ENCODE data around the gene NEDD4L.
"Not testable (repeated sequence)": the region's sequence is repeated elsewhere in the genome, so short reads cannot be mapped to it uniquely, and the experiment has no call there.

The NEDD4L gene

DNA sequence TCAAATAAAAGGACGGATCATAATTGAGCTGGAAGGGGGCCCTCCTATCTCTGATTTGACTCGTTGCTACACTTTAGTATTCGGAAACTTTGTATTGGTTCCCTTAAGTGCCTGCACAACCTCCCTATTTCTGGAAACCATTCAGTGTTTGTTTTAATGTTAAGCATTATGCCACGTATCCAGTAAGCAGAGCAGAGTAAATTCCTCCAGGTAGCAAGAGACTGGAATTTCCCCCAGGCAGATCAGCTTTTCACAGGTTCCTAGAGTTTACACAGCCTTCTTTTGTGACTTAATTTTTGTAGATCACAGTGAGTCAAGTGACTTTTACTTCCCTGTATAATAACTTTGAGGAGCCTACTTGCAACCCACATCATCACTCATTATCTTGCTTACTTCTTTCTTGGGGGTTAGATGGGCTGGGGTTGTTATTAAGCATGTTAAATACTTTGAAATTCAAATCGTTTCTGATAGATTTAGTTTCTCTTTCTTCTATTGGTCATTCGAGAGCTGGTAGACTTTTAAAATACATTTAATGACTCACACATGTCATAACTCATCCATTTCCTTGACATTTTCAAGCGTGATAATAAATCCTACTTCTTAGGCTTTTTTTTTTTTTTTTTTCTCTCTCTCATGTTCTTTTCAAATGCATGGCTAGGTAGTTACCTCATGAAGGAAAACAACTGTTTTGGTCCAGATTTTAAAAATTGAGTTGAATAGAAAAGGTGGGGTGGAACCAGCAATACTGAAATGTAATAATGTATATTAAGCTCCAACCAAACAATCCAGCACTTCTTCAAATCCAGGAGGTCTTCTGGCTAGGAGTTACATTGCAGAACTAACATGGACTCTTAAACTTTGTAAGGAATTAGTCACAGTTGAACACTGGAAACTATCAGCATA lies 219.3 kb downstream of the NEDD4L start:
- in situ Hi-C loops (cut with MboI; ENCODE audit: low pct_unique_long_range_greater_than_20kb, low sequenced_read_pairs), result no loop called here
- no peak for DNase-seq

DNA sequence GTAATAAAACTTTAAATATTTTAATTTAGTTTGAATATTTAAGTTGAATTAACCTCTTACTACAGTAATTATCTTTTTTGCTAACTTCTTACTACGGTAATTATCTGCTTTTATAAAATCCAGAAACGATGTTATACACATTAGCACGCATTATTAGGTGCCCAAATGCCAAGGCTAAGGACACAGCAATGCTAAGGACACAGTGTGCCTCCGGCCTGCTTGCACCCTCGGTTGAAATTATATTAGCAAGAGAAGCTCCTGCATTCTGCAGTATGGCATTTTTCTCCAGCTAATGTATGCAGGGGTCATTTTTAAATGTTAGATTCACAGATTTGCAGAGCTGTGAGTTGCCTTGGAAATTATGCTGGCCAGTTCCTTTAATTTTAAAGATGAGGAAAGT lies 220.0 kb downstream of the NEDD4L start:
- in situ Hi-C loops (cut with MboI; ENCODE audit: low pct_unique_long_range_greater_than_20kb, low sequenced_read_pairs), result no loop called here
- no peak for DNase-seq

DNA sequence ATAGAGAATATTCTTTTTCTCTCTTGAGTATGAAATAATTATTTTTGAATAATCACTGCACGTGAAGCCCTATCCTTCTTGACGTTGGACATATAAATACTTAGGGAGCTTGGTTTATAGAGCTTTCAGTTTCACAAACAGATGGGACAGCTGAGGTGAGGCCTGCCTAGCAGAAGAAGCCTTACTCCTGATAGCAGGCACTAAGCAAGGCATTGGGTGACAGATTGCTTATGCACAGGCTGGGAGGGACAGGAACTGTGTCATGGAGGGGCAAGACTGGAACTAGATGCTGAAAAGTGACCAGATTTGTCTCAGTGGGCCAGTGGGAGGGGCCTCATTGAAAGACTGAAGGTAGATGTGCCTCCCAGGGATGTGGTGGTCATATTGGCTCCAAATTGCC lies 220.8 kb downstream of the NEDD4L start:
- in situ Hi-C loops (cut with MboI; ENCODE audit: low pct_unique_long_range_greater_than_20kb, low sequenced_read_pairs), result no loop called here
- no peak for DNase-seq

DNA sequence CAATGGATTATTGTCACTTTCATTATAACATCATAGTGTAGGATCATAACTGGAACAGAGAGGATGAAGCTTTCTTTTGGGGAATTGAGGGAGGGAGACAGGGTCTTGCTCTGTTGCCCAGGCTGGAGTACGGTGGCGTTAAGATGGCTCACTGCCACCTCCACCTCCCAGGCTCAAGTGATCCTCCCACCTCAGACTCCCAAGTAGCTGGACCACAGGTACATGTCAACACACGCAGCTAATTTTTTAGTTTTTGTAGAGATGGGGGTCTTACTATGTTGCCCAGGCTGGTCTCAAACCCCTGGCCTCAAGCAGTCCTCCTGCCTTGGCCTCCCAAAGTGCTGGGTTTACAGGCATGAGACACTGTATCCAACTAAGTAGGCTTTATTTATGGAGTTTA lies 221.5 kb downstream of the NEDD4L start:
- DNase-seq; in situ Hi-C loops (cut with MboI; ENCODE audit: low pct_unique_long_range_greater_than_20kb, low sequenced_read_pairs): not testable (repeated sequence)

DNA sequence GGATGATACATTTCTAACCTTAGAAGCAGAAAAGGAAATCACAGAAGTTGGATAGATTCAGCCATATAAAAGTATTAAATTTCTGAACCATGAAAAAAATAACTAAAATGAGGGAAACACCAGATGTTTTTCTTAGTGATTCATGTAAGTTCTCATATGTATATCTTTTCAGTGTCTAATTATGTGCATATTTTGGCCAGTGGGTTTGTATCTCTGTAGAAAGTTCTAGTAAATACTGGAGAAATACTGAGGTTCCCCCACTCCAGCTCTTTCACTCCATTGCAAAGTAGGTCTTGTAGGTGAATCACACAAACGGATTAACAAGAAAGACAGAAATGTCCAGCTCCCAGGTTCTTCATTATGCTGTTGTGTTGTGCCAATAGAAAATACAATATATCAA lies 222.3 kb downstream of the NEDD4L start:
- no peak for DNase-seq
- in situ Hi-C loops (cut with MboI; ENCODE audit: low pct_unique_long_range_greater_than_20kb, low sequenced_read_pairs), result no loop called here

- in situ Hi-C loops (cut with MboI; ENCODE audit: low pct_unique_long_range_greater_than_20kb, low sequenced_read_pairs), result no loop called here
- no peak for DNase-seq
Observed at GRCh38 chr18:58267493-58267892, 223.5 kb downstream of the NEDD4L start.

- in situ Hi-C loops (cut with MboI; ENCODE audit: low pct_unique_long_range_greater_than_20kb, low sequenced_read_pairs), result no loop called here
- no peak for DNase-seq
Observed at GRCh38 chr18:58268849-58269248, 224.8 kb downstream of the NEDD4L start.

GRCh38 chr18:58269931-58270330 lies 225.9 kb downstream of the NEDD4L start:
- no peak for DNase-seq
- in situ Hi-C loops (cut with MboI; ENCODE audit: low pct_unique_long_range_greater_than_20kb, low sequenced_read_pairs), result no loop called here

DNA sequence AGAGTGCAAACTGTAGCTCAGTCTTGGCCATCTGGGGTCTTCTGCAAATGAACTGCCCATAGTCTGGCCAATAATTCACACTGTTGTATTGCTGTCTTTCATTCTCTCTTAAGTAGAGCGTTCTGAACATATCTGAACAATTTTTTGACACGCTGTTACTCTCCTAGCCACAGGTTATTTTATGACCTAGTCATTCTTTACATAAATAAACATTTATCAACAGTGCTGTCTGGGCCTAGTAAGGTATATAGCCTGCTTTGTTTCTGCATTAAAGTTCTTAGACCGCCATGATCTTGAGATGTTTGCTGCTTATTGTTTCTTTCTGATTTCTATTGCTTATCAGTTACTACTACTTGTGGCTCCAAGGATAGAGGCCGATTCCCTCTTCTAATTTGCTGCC lies 226.4 kb downstream of the NEDD4L start:
- in situ Hi-C loops (cut with MboI; ENCODE audit: low pct_unique_long_range_greater_than_20kb, low sequenced_read_pairs), result no loop called here
- DNase-seq, result no peak

- in situ Hi-C loops (cut with MboI; ENCODE audit: low pct_unique_long_range_greater_than_20kb, low sequenced_read_pairs), result no loop called here
- no peak for DNase-seq
Observed at GRCh38 chr18:58271770-58272169, 227.7 kb downstream of the NEDD4L start.

DNA sequence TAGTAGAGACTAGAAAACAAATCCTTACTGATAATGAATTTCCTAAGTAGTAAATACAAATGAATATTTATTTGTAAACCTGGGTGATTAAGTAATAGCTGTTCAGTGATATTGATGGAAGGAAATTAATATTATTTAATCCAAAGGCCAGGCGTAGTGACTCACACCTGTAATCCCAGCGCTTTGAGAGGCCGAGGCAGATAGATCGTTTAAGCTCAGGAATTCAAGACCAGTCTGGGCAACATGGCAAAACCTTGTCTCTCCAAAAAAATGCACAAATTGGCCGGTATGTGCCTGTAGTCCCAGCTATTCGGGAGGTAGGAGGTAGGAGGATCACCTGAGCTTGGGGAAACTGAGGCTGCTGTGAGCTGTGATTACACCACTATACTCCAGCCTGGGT lies 228.2 kb downstream of the NEDD4L start:
- in situ Hi-C loops (cut with MboI; ENCODE audit: low pct_unique_long_range_greater_than_20kb, low sequenced_read_pairs), result no loop called here
- DNase-seq, result no peak

GRCh38 chr18:58272779-58273435 lies 228.9 kb downstream of the NEDD4L start:
- DNase-seq, result no peak
- in situ Hi-C loops (cut with MboI; ENCODE audit: low pct_unique_long_range_greater_than_20kb, low sequenced_read_pairs), result no loop called here

- in situ Hi-C loops (cut with MboI; ENCODE audit: low pct_unique_long_range_greater_than_20kb, low sequenced_read_pairs), result no loop called here
- DNase-seq, result no peak
Observed at GRCh38 chr18:58275176-58275575, 231.2 kb downstream of the NEDD4L start.

DNA sequence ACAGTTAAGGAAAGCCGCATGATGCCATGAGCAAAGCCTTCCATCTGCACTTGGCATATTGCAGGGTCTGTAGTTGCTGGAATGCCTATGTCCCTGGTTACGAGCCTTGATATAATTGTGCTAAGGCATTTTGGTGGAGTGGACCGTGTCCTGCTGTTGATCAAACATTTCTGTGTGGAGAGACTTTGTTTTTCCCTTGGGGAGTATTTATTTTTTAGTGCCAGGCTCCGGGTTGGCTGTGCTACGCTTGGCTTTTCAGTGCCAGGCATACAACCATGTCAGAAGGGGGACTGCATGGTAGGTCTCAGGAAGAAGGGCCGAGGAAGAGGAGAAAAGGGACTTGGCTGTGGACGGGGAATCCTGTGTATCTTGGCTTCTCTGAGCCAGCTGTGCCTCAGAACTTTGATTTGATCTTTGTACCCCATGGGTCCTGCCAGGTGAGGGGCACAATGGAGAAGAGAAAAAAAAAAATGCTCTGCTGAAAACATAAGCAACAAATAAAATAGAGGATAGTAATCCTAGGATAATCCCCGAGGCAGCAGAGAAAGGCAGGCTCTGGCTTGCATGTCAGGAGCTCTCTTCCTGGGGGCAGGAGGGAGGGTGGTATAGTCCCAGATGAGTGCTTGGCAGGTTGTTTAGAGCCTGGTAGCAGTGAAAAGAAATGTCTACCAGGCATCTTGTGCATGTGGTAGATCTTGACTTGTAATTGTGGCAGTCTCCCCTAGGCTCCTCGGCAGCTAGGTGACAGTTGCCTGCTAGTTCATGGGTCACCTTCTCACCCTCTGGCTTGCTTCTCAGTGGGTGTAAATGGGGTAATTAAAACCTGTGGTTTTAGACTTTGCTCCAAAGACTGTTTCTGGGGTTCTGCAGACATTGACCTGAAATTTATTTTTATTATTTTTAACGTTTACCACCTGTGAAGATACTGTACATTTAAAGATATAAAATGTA lies 233.0 kb downstream of the NEDD4L start:
- in situ Hi-C loops (cut with MboI; ENCODE audit: low pct_unique_long_range_greater_than_20kb, low sequenced_read_pairs), result no loop called here

DNA sequence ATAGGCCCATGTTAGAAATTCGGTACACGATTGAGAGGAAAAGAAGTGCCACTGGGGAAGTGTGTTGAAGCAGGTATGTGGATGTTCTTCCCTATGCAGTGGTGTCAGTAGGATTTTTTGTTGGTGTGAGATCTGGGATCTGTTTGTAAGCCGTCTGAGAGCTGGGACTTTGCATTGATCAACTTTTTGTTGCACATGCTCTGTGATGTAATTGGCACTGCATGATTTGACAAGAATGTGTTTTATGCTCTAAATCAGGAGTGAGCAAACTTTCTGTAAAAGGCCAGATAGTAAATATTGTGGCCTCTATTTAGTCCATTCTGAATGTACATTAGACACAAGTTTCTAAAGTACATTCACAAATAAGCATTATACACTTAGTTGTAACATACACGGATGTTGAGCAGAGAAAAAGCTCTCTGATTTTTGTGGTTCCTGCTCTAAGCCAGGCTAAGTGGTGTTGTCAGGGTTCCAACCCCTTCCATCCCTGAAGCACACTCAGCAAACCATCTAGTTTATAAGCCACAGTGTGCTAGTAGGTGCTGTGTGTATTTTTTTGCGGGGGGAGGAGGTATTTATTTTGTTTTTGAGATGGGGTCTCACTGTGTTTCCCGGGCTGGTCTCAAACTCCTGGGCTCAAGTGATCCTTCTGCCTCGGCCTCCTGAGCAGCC lies 235.6 kb downstream of the NEDD4L start:
- in situ Hi-C loops (cut with MboI; ENCODE audit: low pct_unique_long_range_greater_than_20kb, low sequenced_read_pairs), result no loop called here
- DNase-seq, result no peak

More for the DNA sequence above, 233.0 kb downstream of the NEDD4L start:
- DNase-seq, result no peak

DNA sequence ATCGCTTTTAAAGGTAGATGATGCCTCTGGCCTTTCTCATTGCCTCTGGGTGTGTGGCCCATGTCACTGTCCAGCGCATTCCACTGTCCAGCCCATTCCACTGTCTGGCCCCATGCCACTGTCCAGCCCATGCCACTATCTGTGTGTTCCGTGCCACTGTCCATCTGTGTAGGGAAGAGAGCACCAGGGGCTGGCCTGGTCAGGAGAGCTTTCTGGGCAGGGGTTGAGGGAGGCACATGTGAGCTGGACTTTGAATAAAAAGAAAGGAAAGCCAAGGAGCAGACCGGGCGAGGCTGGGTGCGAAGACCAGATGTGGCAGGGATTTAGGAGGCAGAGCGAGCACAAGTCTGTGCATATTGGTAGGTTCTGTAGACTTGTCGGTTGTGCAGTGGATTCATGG lies 236.2 kb downstream of the NEDD4L start:
- in situ Hi-C loops (cut with MboI; ENCODE audit: low pct_unique_long_range_greater_than_20kb, low sequenced_read_pairs), result no loop called here
- DNase-seq, result no peak

GRCh38 chr18:58282872-58283271 lies 238.8 kb downstream of the NEDD4L start:
- DNase-seq; in situ Hi-C loops (cut with MboI; ENCODE audit: low pct_unique_long_range_greater_than_20kb, low sequenced_read_pairs): not testable (repeated sequence)

DNA sequence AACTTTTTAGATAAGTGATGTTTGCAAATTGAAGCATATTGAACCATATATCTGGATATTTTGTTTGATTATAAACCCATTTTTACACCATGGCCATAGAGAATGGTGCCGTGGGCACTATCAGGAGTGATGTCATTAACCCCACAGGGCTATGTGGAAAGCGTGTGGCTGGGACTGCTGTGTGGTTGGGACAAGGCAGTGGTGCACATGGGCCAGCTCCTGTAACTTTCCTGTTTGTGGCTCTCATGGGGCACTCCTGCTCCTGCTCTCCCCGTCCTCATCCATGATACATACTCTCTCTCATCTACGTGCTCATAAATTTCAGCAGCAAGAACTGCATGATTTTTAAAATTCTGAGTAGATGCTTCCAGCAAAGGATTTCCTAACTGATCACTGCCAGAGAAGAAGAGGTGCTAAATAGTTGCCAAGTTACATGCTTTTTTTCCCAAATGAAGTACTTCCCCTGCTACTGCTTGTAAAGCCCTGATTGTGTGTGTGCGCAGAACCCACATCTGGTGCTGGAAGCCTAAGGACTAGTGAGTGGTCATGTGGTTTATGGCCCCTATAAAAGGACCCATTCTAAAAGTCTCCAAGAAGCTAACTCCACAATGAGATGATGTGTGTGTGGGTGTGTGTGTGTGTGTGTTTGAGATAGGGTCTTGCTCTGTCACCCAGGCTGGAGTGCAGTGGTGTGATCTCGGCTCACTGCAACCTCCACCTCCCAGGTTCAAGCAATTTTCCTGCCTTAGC lies 240.8 kb downstream of the NEDD4L start:
- in situ Hi-C loops (cut with MboI; ENCODE audit: low pct_unique_long_range_greater_than_20kb, low sequenced_read_pairs), result no loop called here
- no peak for DNase-seq

All from KBM-7 (cell line).